ENCODE measurements around the gene DCDC2C.

GRCh38 chr2:3837086-3837485 lies 133.7 kb downstream of the DCDC2C start:
- no peak for TF ChIP-seq CTCF (IDR thresholded peaks at IDR 0.05; ENCODE audit: low read depth, low read length)
- no peak for TF ChIP-seq EZH2phosphoT487 (IDR thresholded peaks at IDR 0.05; ENCODE audit: low read depth)
